Astrocyte of the spinal cord (primary cell): ENCODE results near the gene BAZ2A.

Source experiments
- DNase-seq: peaks from one replicate; pipeline ENCODE4 v3.0.0; 2011; ENCODE audit warnings: low read depth, low spot score
- H3K4me3 ChIP-seq: 2 replicates; pipeline ENCODE4 v1.5.1; 2011; ENCODE audit warnings: low read depth, mild to moderate bottlenecking, low read length, moderate library complexity
- in situ Hi-C: cut with HindIII; loops from 2 replicates; pipeline ENCODE4 v1.10.0; 2017; ENCODE audit warnings: low sequenced_read_pairs
- TF ChIP-seq, protein P1 (sequence below): IDR thresholded peaks from 2 replicates; pipeline ENCODE4 v1.5.1; 2012; ENCODE audit warnings: low read depth, mild to moderate bottlenecking, low read length, inconsistent platforms

BAZ2A gene

DNA sequence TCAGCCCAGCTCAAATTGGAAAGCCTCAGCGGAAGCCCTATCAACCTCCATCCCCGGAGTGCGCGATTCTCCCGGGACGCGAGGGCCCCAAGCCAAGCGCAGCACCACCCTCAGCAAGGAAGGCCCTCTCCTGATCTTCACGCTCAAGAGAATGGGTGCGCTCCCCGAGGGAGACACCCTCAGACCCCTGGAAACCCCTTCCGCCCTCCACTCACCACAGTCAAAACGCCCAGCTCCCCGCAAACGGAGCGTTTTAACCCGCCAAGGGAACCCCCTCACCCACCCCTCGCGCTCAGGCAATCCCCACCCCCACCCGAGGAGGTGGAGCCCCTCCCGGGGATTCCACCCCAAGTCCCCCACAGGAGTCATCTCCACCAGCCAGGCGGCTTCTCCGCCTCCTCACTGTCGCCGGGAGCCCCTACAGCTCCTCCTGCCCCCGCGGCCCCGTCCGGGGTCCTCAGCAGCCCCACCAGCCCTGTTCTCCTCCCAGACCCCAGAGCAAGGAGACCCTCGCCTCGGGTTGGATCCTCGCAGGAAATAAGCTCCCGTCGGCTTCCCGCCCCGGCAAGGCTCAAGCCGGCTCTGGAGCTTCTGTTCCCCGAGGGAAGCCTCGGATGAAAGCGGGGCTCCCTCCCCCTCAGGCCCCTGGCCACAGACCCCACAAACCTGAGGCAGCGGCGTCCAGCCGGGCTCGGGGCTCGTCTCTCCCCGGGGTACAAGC lies 507 bp downstream of the BAZ2A start:
- TF ChIP-seq, protein P1, sequence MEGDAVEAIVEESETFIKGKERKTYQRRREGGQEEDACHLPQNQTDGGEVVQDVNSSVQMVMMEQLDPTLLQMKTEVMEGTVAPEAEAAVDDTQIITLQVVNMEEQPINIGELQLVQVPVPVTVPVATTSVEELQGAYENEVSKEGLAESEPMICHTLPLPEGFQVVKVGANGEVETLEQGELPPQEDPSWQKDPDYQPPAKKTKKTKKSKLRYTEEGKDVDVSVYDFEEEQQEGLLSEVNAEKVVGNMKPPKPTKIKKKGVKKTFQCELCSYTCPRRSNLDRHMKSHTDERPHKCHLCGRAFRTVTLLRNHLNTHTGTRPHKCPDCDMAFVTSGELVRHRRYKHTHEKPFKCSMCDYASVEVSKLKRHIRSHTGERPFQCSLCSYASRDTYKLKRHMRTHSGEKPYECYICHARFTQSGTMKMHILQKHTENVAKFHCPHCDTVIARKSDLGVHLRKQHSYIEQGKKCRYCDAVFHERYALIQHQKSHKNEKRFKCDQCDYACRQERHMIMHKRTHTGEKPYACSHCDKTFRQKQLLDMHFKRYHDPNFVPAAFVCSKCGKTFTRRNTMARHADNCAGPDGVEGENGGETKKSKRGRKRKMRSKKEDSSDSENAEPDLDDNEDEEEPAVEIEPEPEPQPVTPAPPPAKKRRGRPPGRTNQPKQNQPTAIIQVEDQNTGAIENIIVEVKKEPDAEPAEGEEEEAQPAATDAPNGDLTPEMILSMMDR, result no peak
- in situ Hi-C loops, result no loop called here
- peak overlapping the region; percentile 98 for H3K4me3 ChIP-seq
- DNase-seq, result peak; percentile 8

DNA sequence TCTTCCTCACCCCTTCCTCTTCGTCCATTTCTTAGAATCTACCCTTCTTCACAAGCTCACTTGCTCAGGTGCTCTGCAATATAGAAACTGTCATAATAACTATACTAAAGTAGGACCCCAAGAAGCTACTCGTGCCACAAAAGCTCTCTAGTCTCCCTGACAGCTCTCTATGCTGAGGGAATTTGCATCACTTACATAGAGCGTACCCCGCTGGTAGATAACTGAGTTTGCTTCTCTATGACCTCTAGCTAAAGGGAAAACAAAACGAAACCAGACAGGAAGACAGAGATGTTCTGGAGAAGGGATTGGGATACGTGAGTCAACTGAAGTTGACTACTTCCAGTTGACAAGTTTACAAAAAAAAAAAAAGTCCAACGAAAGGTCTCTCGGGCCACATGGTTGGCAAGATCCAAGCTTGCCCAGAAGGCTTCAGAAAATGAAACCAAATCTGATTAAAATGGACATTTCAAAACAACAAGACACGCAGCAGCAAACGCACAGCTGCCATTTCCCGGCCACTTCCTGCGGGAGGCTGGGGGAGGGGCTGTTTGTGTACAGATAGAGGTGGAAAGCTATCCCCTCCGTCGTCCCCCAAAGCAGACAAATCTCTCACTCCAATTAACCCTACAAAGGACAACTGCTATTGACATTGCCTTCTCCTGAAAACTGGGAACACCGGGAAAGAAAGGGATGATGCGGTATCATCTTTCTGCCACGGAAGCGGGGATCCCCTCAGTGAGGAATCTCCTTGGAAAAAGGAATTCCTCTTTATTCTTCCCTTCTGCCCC lies 1.3 kb downstream of the BAZ2A start:
- in situ Hi-C loops, result no loop called here
- peak overlapping the region; percentile 98 for H3K4me3 ChIP-seq
- TF ChIP-seq, protein P1, result no peak
- DNase-seq, result peak; percentile 46

DNA sequence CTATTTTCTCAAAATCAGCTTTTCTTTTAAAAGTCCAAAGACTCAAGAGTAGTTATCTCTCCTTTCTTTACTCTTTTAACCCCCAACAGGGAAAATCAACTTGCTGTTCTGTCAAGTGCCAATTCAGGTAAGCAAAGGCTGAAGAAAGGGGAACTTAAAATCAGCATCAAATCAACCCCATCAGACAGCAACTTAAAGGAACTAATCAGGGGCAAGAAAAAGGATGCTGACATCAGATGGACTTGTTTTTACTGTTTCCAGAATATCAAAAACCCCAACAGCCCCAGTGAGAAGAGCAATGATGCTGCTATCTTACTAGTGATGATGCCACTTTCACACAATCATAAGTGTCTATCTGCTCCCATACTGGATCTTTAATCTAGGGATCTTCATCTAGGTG lies 3.4 kb downstream of the BAZ2A start:
- H3K4me3 ChIP-seq, result no peak overlapping the region
- no peak for DNase-seq
- TF ChIP-seq, protein P1, result no peak
- in situ Hi-C loops, result no loop called here

DNA sequence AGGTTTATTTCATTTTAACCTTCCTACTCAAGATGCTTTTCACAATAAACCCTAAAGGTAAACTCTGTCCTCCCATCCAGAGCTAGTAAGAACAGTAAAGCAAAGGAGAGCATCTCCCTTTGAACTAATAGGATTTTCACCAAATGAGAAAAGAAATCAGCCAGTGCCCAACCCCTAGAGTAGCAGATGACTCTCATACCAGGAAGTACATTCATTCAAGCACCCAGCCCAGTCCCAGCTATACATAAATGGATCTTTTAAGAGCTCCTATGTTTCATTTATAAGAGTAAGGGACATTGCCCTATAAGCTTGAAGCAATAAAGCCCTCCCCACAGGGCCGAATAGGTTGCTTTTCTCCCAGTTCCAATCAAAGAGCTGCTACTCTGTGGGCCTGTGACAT lies 7.6 kb downstream of the BAZ2A start:
- H3K4me3 ChIP-seq, result no peak overlapping the region
- no peak for DNase-seq
- TF ChIP-seq, protein P1, result no peak
- in situ Hi-C loops, result no loop called here

DNA sequence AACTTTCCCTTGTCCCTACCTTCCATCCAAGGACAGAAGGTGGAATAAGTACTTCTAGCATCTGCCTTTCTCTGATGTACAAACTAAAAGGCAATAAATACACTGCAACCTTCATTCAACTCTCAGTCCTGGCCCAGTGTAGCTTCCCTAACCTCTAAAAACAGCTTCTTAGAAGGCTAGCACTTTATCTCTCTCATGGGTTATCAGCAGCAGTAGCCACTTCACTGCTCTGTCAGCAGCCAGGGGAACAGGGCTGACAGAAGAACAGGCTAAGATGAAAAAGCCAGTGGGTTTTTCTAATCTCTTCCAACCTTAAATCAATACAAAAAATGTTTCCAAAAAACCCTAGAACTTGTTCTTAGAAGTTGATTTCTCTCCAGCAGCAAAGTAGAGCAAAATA lies 13.2 kb downstream of the BAZ2A start:
- in situ Hi-C loops, result no loop called here
- TF ChIP-seq, protein P1, result no peak
- no peak for DNase-seq

DNA sequence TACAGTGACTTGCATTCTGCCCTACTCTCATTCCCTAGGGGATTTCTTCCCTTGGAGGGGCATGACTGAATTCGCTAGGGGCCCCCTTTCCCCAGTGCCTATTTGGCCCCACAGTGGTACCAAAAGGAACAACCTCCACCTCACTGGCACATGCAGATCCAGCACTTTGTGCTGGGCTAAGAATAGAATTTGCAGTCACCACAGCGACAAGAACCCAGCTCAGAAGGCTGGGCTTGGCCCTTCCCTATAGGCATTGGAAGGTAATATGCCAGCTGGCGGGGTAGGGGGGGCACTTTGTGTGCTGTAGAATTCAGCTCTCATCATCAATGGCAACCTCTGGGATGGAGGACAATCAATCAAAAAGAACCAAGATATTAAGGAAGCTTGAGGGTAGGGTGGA lies 13.9 kb downstream of the BAZ2A start:
- no peak overlapping the region for H3K4me3 ChIP-seq
- TF ChIP-seq, protein P1, result no peak
- no peak for DNase-seq
- in situ Hi-C loops, result no loop called here

More for the DNA sequence above, 13.2 kb downstream of the BAZ2A start:
- no peak overlapping the region for H3K4me3 ChIP-seq
